Measurements from ENCODE around the gene CD300LD.
"Not testable (repeated sequence)": the region's sequence is repeated elsewhere in the genome, so short reads cannot be mapped to it uniquely, and the experiment has no call there.

The CD300LD gene

GRCh38 chr17:74569020-74570003 is 22.8 kb downstream of the CD300LD start:
- DNase-seq, result no peak

DNA sequence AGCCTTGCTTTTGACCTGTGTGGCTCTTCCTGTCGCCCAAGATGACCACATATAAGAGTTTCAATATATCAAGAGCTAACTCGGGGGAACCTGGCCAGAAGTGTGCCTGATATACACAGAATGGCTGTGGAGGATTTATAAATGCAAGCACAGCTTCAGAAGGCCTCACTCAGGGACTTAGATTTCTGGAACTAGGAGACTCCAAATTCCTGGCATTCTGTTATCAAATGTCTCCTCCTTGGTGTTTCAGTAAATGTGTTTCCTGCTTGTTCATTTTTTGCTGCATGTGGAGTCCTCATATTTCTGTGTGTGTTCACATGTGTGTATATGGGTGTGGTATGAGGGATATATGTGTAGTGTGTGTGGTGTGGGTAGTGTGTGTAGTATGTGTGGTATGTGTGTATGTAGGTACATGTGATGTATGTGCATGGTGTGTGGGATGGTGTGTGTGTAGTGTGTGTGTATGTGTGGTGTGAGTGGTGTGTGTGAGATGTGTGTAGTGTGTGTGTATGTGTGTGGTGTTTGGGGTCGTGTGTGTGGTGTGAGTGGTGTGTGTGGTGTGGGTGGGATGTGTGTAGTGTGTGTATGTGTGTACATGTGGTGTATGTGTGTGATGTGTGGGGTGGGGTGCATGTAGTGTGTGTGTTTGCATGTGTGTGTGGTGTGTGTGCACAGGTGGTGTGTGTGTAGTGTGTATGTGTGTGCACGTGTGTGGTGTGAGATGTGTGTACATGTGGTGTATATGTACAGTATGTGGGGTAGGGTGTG is 23.8 kb downstream of the CD300LD start:
- no peak for DNase-seq

DNA sequence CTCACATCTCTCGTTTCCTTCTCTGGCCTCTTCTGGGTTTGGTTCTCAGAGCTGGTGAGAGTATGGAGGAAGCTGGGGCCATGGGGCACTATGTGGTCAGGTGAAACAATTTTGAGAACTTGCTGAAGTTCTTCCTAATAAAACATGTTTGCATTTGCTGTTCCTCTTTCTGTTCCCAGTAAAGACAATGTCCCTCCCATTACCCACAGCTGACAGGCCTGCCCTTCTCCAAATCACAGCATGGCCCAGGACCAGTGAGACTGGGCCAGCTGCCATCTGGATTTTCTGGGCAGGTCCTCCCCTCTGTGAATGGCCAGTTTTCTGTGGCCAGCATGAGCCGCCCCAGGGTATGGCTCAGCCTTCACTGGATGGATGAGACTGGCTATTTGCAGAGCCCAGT is 24.7 kb downstream of the CD300LD start, which contains the start of gene CD300H:
TSS of gene CD300H (minus strand) at position 113 of the 400 bp plus-strand sequence.
- no peak for DNase-seq

- DNase-seq, result no peak
Observed at GRCh38 chr17:74566132-74566753, 25.8 kb downstream of the CD300LD start.

DNA sequence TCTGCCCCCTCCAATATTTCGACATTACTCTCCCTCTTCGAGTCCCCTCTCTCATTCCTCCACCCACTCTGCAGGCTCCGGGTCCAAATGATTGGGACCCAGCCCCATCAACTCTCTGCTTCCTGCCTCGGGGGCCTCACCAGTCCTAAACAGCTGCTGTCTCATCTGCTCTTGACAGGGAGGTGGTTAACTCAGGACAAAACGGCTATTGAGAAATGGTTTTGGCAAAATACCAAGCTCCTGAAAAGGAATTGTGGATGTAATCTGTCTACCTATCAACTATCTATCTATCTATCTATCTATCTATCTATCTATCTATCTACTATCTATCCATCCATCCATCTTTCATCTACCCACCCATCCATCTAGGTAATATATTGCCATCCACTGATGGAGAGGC is 27.0 kb downstream of the CD300LD start:
- DNase-seq, result no peak

DNA sequence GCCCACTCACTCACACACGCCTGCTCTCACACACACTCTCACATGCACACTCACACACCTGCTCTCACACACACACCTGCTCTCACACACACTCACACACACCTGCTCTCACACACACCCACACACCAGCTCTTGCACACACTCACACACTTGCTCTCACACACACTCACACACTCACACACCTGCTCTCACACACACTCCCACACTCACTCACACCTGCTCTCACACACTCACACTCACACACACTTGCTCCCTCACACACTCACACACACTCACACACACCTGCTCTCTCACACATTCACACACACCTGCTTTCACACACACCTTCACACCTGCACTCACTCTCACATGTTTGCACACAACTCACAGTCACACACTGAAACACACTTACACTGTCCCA is 28.7 kb downstream of the CD300LD start:
- no peak for DNase-seq

GRCh38 chr17:74561586-74561985 is 30.5 kb downstream of the CD300LD start:
- no peak for DNase-seq

DNA sequence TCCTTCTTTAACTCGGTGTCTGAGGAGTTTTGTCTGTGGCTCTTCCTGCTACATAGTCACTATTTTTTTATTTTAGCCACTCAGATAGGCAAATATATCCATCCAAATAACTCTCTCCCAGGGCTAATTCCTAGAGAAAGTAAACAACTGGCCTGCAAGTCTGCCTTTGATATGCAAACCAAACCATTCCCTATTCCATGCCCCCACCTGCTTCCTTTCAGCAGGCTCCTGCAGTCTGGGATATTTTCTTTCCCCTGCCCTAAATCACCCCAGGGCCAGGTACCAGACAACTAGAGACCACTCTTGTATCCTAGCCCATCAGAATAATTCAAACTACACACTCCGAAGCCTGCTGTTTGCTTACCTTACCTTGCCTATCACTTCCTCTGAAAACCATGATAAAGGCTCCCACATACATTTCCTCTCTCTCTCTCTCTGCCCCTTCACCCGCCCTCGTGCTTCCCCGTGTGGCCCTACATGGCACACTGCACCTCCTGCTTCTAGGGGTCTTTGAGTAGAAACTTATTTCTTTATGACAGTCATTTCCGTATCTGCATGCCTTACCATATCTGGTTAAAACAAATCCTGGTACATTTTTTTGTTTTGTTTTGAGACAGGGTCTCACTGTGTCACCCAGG is 33.1 kb downstream of the CD300LD start:
- no peak for DNase-seq

- DNase-seq, result not testable (repeated sequence)
Observed at GRCh38 chr17:74558402-74558801, 33.7 kb downstream of the CD300LD start.

GRCh38 chr17:74555427-74555940 is 36.6 kb downstream of the CD300LD start:
- no peak for DNase-seq

GRCh38 chr17:74554909-74555308 is 37.2 kb downstream of the CD300LD start:
- DNase-seq, result no peak

- DNase-seq, result no peak
Observed at GRCh38 chr17:74552037-74552436, 40.0 kb downstream of the CD300LD start.

GRCh38 chr17:74550602-74551001 is 41.5 kb downstream of the CD300LD start:
- no peak for DNase-seq

DNA sequence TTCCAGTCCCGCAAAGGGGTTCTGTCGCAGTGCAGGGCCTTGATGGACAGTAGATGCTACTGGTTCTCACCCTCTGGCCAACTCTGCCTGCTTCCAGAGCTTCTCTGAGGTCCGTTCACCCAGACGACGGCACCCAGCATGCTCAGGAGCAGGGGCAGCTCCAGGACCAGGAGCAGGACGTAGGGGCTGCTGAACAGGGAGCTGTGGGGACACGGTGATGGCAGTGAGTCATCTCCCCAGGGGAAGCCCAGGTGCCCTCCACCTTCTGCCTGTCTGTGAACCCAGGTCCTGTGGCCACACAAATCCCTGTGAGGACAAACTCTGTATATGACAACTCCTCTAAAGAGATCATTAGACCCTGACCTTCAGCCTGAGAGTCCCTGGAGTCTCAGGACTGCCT is 42.7 kb downstream of the CD300LD start:
- no peak for DNase-seq

DNA sequence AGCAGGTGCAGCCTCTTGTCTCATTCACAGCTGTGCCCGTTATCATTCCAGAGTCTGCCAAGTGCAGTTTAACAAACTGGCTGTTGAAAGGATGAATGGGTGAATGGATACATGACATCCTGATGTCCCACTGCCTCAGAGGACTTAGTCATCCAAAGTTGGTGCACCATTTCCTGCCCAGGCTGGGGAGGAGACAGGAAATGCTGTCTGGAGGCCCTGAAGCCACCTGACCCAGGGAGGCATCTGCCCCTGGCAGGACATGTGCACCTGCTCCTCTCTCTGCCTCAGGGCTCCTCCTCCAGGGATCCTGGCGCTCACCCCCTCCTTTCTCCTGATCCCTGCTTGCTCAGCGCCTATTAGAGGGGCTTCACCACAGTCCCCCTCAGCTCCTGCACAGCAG is 44.3 kb downstream of the CD300LD start:
- peak; percentile 32 for DNase-seq

DNA sequence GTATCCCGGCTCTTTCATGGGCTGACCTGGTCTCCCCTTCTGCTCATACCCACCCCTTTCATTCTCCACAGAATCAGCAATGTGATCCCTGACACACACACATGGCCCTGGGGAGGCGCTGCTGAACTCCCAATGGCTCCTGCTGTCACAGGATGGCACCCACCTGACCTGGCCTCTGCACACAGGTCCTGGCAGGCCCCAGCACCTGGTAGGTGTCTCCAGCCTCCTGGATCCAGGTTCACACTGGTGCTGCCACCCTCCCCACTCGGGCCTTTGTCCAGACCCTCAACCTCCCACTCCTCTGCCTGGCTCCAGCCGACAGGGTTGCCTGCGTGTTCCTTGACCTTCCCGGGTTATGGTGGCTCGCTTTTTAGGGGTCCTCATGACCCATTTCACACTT is 44.8 kb downstream of the CD300LD start:
- no peak for DNase-seq

GRCh38 chr17:74546586-74546985 is 45.5 kb downstream of the CD300LD start:
- no peak for DNase-seq

DNA sequence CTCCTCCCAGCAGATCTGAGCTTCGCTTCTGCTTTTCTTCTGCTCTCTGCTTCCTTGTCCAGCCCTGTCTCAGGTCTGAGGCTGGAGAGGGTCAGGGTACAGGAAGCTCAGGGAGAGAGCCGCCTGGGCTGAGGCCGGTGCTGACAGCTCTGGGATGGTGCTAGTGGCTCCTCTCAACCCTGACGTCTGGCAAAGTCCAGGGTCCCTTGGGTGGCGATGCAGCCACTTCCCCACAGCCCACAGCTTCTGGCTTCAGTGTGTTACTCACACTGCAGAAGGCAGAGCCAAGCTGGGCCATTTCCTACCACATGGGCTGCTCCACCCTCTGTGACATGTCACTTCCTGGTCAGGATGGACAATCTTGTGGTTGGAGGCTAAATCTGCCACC is 46.2 kb downstream of the CD300LD start, which contains the start of gene CD300C:
TSS of gene CD300C (minus strand) at position 273 of the 388 bp plus-strand sequence. CDS start 333 bp downstream, outside the sequence.
- DNase-seq, result no peak

DNA sequence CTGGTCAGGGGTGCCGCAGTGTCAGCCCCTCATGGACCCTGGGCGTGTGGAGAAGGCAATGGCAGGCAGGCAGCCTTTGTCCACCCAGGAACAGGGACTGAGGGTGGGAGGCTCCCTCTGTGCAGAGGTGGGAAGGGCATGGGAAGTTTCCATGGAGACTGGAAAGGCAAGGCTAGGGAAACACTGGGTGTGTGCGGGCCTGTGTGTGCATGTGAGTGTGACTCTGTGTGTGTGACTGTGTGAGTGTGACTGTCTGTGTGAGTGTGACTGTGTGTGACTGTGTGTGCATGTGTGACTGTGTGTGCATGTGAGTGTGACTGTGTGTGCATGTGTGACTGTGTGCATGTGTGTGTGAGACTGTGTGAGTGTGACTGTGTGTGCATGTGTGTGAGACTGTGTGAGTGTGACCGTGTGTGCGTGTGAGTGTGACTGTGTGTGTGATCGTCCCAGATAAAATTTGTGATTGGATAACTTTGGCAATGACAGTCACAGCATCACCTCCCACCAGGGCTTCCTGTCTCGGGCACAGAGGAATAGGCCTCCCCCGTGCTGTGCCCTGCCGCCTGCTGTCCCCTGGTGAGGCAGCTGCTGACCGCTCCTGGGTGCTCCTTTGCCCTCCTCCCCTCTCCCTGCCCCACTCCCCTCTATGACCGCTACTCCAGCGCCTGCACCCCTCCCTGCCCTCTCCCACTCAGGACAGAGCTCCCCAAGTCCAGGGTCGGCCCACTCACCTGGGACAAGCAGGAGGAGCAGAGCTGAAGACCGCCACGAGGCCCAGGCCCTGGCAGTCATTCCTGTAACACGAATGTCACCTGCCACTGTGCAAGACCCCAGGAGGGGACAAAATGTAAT is 46.9 kb downstream of the CD300LD start:
- DNase-seq, result no peak

DNA sequence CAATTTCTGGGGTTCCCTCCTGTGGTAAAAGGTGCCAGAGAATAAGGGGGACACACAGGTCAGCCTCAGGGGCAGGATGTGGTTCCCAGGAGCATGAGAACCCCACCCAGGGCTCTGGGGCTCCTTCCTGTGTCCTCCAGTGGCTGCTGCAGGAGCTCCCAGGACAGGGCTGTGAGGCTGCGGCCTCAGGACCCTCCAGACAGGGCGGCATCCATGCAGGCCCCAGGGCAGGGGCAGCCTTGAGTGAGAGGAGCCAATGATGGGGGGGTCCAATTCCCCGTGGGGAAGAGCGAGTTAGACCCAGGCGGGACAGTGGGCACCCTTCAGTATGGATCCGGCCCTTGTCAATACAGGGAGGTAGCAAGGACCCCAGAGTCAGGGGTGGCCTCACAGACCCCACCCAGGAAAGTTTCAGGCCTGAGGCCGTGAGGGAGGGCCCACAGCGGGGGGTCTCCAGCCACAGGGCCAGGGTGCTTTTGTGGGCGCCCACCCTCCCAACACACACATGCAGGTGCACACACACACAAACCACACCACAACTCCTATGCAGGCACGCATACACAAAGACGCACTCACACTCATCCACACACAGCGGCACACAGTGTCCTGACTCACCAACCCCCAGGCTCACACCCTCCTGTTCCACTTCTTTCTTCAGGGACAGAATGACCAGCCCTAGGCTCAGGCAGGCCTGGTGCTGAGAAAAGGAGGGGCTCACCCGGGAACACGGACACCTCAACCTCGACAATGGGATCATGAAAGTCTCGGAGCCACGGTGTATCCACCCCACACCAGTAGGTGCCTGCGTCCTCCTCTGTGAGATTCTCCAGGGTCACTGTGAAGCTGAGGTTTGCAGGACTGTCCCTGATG is 48.0 kb downstream of the CD300LD start:
- DNase-seq, result no peak

Data from NCI-H510A (cell line).